Kidney (tissue), 14 donors: ENCODE measurements around the gene SMIM31. TPM values are rescaled to one million over a fixed set of nuclear protein-coding genes. Genes with fewer than 3 reads are reported as not detected.
A peak's percentile ranks its signal among the peaks of the same experiment; 100 is the strongest.

Source experiments
- DNase-seq, 5 donors: peaks; one replicate each; pipeline ENCODE4 v3.0.0-alpha.2; 2013 to 2020
- FAIRE-seq: peaks from 2 replicates; lab custom pipeline; 2012; peaks lifted over from hg19 to GRCh38; lab: Jason Lieb, UNC
- H3K27ac ChIP-seq, 2 donors: one replicate each; pipeline ENCODE4 v1.7.0; 2013; ENCODE audit warnings: low read depth in 2 of 2, low read length in 2 of 2, inconsistent platforms in 1 of 2
- H3K27me3 ChIP-seq: one replicate; pipeline ENCODE4 v1.7.1; 2013; ENCODE audit warnings: low read length, inconsistent platforms; ENCODE audit not compliant: control insufficient read depth, insufficient read depth
- H3K36me3 ChIP-seq, 3 donors: one replicate each; pipeline versions ENCODE4 v1.7.0 to v1.7.1; 2013; ENCODE audit warnings: low read length in 3 of 3, control low read depth in 1 of 3, inconsistent platforms in 1 of 3; ENCODE audit not compliant: insufficient read depth in 3 of 3, control insufficient read depth in 2 of 3
- H3K4me1 ChIP-seq, 3 donors: one replicate each; pipeline versions ENCODE4 v1.7.0 to v1.7.1; 2013; ENCODE audit warnings: low read length in 3 of 3, inconsistent platforms in 1 of 3, low read depth in 1 of 3; ENCODE audit not compliant: control insufficient read depth in 2 of 3, insufficient read depth in 2 of 3
- H3K4me3 ChIP-seq, 3 donors: one replicate each; pipeline versions ENCODE4 v1.7.0 to v1.8.1; 2013; ENCODE audit warnings: low read length in 3 of 3, control low read depth in 1 of 3, inconsistent platforms in 1 of 3
- H3K9ac ChIP-seq, 3 donors: one replicate each; pipeline versions ENCODE4 v1.7.0 to v1.7.1; 2013; ENCODE audit warnings: low read length in 3 of 3, control low read depth in 1 of 3, inconsistent platforms in 1 of 3
- H3K9me3 ChIP-seq, 3 donors: one replicate each; pipeline versions ENCODE4 v1.7.0 to v1.7.1; 2013; ENCODE audit warnings: low read length in 3 of 3, control low read depth in 1 of 3, inconsistent platforms in 1 of 3; ENCODE audit not compliant: control insufficient read depth in 2 of 3, insufficient read depth in 1 of 3
- intact Hi-C: fragments of 100-400 bp; cut with DNase I; formaldehyde crosslinking; loops from one replicate; pipeline ENCODE4 v1.11.1; 2022
- polyA plus RNA-seq: library from polyadenylated mRNA; stranded (reverse); fragments of 350-450 nt; fragmentation: Illumina TruSeq; extraction: RNeasy Lipid Tissue Mini Kit (QIAGEN cat#74804); gene quantifications from one replicate; pipeline ENCODE4 v1.2.3, GENCODE V29; 2014; ENCODE audit warnings: low read depth, low replicate concordance; ENCODE audit not compliant: insufficient read depth
- total RNA-seq: library from RNA; stranded (reverse); fragmentation: NEBNext Ultra II Directional; extraction: Animal tissue kit (Norgen Biotek cat#: 25700); gene quantifications from one replicate; pipeline ENCODE4 v1.2.1, GENCODE V29; 2021
- TF ChIP-seq, protein P1 (sequence below): IDR thresholded peaks from 3 replicates; pipeline ENCODE4 v1.5.1; 2012; ENCODE audit warnings: mild to moderate bottlenecking, moderate library complexity, borderline replicate concordance; ENCODE audit not compliant: insufficient read depth; ENCODE audit errors: extremely low read depth
- donor health status: control.
- donor health status: control.
- donor health status: control.
- donor health status: control.
- donor health status: control.
- donor health status: DM: yes; HTN: yes; CAD: no.
- donor health status: Normal renal cell carcinoma (clear cell type).

Gene SMIM31
- total and polyA plus RNA-seq, 2 donors from 2014 or later = not detected

- Histone ChIP-seq H3K4me3 (no peak overlapping the region), H3K9me3 (no peaks in the 10 kb centered on the region), H3K4me1 (no peaks in the 10 kb centered on the region), H3K9ac (no peak overlapping the region), H3K27me3 (no peaks in the 10 kb centered on the region), H3K27ac (no peak overlapping the region), H3K36me3 (no peaks in the 10 kb centered on the region)
- FAIRE-seq (no peak), DNase-seq (peak in 1 of 5 donors; percentile 29)
- intact Hi-C loops = no loop called here
- TF ChIP-seq, protein P1, sequence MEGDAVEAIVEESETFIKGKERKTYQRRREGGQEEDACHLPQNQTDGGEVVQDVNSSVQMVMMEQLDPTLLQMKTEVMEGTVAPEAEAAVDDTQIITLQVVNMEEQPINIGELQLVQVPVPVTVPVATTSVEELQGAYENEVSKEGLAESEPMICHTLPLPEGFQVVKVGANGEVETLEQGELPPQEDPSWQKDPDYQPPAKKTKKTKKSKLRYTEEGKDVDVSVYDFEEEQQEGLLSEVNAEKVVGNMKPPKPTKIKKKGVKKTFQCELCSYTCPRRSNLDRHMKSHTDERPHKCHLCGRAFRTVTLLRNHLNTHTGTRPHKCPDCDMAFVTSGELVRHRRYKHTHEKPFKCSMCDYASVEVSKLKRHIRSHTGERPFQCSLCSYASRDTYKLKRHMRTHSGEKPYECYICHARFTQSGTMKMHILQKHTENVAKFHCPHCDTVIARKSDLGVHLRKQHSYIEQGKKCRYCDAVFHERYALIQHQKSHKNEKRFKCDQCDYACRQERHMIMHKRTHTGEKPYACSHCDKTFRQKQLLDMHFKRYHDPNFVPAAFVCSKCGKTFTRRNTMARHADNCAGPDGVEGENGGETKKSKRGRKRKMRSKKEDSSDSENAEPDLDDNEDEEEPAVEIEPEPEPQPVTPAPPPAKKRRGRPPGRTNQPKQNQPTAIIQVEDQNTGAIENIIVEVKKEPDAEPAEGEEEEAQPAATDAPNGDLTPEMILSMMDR = no peak
Measured at GRCh38 chr4:164789047-164789446, 35.1 kb downstream of the SMIM31 start.

GRCh38 chr4:164790249-164790648 lies 36.3 kb downstream of the SMIM31 start:
- no peaks in the 10 kb centered on the region for H3K36me3 ChIP-seq
- no peak overlapping the region for H3K4me3 ChIP-seq
- no peak overlapping the region for H3K9ac ChIP-seq
- intact Hi-C loops = no loop called here
- H3K27me3 ChIP-seq = no peaks in the 10 kb centered on the region
- FAIRE-seq = peak; percentile 11
- no peaks in the 10 kb centered on the region for H3K9me3 ChIP-seq
- TF ChIP-seq, protein P1 = no peak
- DNase-seq = no peak
- H3K27ac ChIP-seq = no peak overlapping the region
- no peaks in the 10 kb centered on the region for H3K4me1 ChIP-seq

GRCh38 chr4:164799410-164799809 lies 45.5 kb downstream of the SMIM31 start:
- no peaks in the 10 kb centered on the region for H3K9me3 ChIP-seq
- H3K27ac ChIP-seq = no peak overlapping the region
- DNase-seq = no peak
- intact Hi-C loops = no loop called here
- FAIRE-seq = no peak
- H3K9ac ChIP-seq = no peak overlapping the region
- TF ChIP-seq, protein P1 = no peak
- no peak overlapping the region for H3K4me3 ChIP-seq
- no peaks in the 10 kb centered on the region for H3K36me3 ChIP-seq
- H3K27me3 ChIP-seq = no peaks in the 10 kb centered on the region
- no peaks in the 10 kb centered on the region for H3K4me1 ChIP-seq

DNA sequence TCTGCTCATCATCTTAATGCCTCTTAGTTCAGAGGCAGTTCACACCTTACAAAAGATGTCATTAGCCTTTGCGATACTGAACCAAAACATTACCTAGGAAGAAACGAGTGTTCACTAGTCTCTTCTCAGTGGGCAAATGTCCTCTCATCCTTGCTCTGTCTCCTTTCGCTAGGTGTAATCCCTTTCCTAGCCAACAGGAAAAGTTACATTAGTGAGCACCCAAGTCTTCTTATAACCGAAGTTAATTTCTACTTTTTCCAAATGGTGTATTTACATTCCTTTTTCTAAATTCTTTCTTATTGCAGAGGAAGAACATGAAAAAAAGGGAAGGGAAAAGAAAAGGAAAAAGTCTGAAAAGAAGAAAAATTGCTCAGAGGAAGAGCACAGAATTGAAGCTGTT lies 46.9 kb downstream of the SMIM31 start:
- peak in 1 of 5 donors; percentile 17 for DNase-seq
- no peak overlapping the region for H3K27ac ChIP-seq
- H3K4me3 ChIP-seq = no peak overlapping the region
- no peaks in the 10 kb centered on the region for H3K4me1 ChIP-seq
- FAIRE-seq = no peak
- H3K36me3 ChIP-seq = no peaks in the 10 kb centered on the region
- no peaks in the 10 kb centered on the region for H3K9me3 ChIP-seq
- H3K9ac ChIP-seq = no peak overlapping the region
- H3K27me3 ChIP-seq = no peaks in the 10 kb centered on the region
- TF ChIP-seq, protein P1 = no peak
- intact Hi-C loops = no loop called here
